ENCODE data around the gene BTBD6.

DNA sequence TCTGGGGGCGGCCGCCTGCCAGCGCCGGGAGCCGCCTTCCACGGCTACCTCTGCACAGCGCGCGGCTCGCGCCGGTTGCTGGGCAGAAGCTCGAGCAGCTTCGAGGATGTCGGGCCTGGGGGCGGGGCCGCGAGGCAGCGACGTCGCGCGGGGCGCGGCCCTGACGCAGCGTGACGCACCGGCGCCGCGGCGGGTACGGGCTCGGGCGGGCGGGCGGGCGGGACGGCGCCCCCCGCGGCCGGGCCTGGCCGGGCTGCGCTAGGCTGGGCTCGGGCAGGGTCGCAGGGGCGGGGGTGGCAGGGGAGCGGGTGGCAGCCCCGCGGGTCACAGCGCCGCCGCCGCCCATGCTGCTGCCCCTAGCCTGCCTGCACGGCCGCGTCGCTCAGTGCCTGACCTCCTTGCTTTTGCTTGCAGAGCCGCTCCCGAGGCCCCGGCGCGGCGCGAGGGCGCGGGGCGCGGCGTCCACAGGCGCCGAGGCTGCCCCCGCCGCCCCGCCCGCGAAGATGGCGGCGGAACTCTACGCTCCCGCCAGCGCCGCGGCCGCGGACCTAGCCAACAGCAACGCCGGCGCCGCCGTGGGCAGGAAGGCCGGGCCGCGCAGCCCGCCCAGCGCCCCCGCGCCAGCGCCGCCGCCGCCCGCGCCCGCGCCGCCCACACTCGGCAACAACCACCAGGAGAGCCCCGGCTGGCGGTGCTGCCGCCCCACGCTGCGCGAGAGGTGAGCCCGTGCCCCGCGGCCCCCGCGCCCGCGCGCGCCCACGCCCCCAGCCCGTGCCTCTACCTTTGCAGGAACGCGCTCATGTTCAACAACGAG, at the start of gene BTBD6:
- TF ChIP-seq, protein P1, sequence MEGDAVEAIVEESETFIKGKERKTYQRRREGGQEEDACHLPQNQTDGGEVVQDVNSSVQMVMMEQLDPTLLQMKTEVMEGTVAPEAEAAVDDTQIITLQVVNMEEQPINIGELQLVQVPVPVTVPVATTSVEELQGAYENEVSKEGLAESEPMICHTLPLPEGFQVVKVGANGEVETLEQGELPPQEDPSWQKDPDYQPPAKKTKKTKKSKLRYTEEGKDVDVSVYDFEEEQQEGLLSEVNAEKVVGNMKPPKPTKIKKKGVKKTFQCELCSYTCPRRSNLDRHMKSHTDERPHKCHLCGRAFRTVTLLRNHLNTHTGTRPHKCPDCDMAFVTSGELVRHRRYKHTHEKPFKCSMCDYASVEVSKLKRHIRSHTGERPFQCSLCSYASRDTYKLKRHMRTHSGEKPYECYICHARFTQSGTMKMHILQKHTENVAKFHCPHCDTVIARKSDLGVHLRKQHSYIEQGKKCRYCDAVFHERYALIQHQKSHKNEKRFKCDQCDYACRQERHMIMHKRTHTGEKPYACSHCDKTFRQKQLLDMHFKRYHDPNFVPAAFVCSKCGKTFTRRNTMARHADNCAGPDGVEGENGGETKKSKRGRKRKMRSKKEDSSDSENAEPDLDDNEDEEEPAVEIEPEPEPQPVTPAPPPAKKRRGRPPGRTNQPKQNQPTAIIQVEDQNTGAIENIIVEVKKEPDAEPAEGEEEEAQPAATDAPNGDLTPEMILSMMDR (conservative IDR thresholded peaks at IDR 0.05 in 1 of 2, IDR thresholded peaks at IDR 0.05 in 1 of 2; ENCODE audit: low read depth in 1 of 2, low read length in 2 of 2), result no peak
- TF ChIP-seq EZH2 (IDR thresholded peaks at IDR 0.05; ENCODE audit: low read length, missing control alignments), result no peak
